ENCODE data around the gene ABTB1. TPM values are rescaled to one million over a fixed set of nuclear protein-coding genes. Genes with fewer than 3 reads are reported as not detected.

ABTB1 gene
- polyA plus RNA-seq, 4 donors = 19.2 to 49.4 (median 30.1) TPM

DNA sequence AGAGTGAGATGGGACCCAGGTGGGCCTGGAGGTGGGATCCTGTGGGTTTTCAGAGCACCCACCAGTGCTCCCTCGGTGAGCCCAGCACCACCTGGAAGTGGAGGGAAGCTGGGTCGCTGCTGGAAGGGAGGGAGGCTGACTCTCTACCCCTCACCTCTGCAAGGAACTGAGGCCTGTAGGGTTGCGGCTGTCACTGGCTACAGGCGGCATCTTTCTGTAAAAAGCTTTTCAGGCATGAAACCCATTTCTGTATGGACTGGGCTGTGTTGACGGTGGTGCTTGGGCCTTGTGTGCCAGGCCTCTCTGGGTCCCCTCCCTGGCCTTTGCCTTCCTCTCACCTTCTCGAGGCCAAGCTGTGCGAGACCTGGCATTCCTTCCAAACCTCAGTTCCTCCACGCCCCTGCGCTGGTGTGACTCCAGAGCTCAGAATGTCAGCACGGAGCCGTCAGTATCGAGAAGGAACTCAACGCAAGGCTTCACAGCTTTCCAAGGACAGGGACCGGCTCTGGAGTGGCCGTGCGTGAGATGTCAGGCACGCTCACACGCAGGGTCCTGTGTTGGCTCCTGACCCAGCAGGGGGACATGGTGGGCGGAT is 16.6 kb downstream of the ABTB1 start:
- 91 to 94% (median 91%) methylated on average over 18 to 19 of the region's 19 CpGs for WGBS, 3 donors
- DNase-seq = no peak
- no peaks in the 10 kb centered on the region for H3K27me3 ChIP-seq (ENCODE audit: control insufficient read depth in 3 of 3, insufficient read depth in 3 of 3, low read length in 3 of 3)
- H3K36me3 ChIP-seq (ENCODE audit: control insufficient read depth in 3 of 3, insufficient read depth in 2 of 3, low read depth in 1 of 3, low read length in 3 of 3) = peaks cover 0 to 36% (median 0%) of the 10 kb centered on the region in 3 donors
- H3K27ac ChIP-seq (ENCODE audit: low read depth in 1 of 3, low read length in 2 of 3) = no peak overlapping the region
- H3K4me1 ChIP-seq (ENCODE audit: control insufficient read depth in 3 of 3, insufficient read depth in 2 of 3, low read depth in 1 of 3, low read length in 2 of 3) = no peaks in the 10 kb centered on the region
- H3K4me3 ChIP-seq (ENCODE audit: low read depth in 1 of 3, low read length in 3 of 3) = no peak overlapping the region
- FAIRE-seq = no peak
- H3K9me3 ChIP-seq (ENCODE audit: control insufficient read depth in 2 of 2, insufficient read depth in 1 of 2, low read depth in 1 of 2, low read length in 1 of 2) = no peaks in the 10 kb centered on the region

DNA sequence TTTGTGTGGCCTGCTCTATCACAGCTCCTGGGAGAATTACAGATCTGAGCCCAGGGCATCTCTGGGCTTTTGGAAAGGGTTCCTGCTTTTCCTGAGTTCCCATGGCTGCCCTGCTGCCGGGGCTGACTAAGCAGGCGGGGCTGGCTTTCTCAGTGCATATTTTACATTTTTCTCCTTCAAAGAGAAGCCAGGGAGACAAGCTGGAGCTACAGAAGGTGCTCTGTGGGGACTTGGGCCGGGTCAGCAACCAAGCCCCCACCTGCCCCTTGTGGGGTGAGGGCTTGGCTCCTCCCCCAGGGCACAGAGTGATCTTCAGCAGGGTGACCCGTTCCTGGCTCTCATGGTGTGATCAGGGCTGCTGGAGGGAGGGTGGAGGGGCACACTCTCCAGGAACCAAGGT is 17.4 kb downstream of the ABTB1 start:
- Histone ChIP-seq H3K27me3 (ENCODE audit: control insufficient read depth in 3 of 3, insufficient read depth in 3 of 3, low read length in 3 of 3) (no peaks in the 10 kb centered on the region), H3K36me3 (ENCODE audit: control insufficient read depth in 3 of 3, insufficient read depth in 2 of 3, low read depth in 1 of 3, low read length in 3 of 3) (peaks cover 0 to 43% (median 0%) of the 10 kb centered on the region in 3 donors), H3K9me3 (ENCODE audit: control insufficient read depth in 2 of 2, insufficient read depth in 1 of 2, low read depth in 1 of 2, low read length in 1 of 2) (no peaks in the 10 kb centered on the region), H3K4me1 (ENCODE audit: control insufficient read depth in 3 of 3, insufficient read depth in 2 of 3, low read depth in 1 of 3, low read length in 2 of 3) (no peaks in the 10 kb centered on the region), H3K27ac (ENCODE audit: low read depth in 1 of 3, low read length in 2 of 3) (no peak overlapping the region), H3K4me3 (ENCODE audit: low read depth in 1 of 3, low read length in 3 of 3) (no peak overlapping the region)
- 77 to 85% (median 82%) methylated on average over 4 of the region's 4 CpGs for WGBS, 3 donors
- DNase-seq = no peak
- no peak for FAIRE-seq

DNA sequence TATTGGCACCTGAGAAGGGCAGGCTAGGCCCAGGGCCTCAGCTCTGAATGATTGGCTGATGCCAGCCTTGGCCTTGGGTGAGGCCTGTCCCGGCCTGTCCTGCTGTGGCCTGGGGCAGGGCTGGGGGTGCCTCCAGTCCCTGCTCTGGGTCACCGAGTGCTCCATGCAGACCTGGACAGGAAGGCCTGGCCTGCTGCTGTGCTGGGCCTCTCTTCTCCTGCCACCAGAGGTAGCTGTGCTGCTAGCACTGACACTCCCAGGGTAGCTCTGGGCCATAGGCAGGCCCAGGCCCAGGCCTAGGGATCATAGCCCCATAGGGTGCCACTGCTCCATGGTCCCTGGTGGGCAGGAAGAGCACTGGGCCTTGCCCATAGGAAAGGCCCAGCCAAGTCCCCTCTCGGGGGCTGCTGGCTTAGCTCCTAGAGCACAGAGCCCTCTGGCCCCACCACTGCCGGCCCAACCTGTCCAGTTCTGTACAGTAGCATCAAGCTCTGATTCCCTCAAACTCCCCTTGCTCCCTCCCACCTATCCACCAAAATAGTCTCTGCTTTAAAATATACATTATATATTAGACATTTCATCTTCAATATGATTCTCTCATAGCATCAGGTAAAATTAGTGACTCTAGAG is 18.2 kb downstream of the ABTB1 start:
- no peak for FAIRE-seq
- 82 to 100% (median 83%) methylated on average over 3 to 4 of the region's 4 CpGs for WGBS, 3 donors
- no peak overlapping the region for H3K4me3 ChIP-seq (ENCODE audit: low read depth in 1 of 3, low read length in 3 of 3)
- H3K36me3 ChIP-seq (ENCODE audit: control insufficient read depth in 3 of 3, insufficient read depth in 2 of 3, low read depth in 1 of 3, low read length in 3 of 3) = peaks cover 0 to 44% (median 0%) of the 10 kb centered on the region in 3 donors
- no peaks in the 10 kb centered on the region for H3K4me1 ChIP-seq (ENCODE audit: control insufficient read depth in 3 of 3, insufficient read depth in 2 of 3, low read depth in 1 of 3, low read length in 2 of 3)
- H3K27ac ChIP-seq (ENCODE audit: low read depth in 1 of 3, low read length in 2 of 3) = no peak overlapping the region
- no peaks in the 10 kb centered on the region for H3K9me3 ChIP-seq (ENCODE audit: control insufficient read depth in 2 of 2, insufficient read depth in 1 of 2, low read depth in 1 of 2, low read length in 1 of 2)
- no peaks in the 10 kb centered on the region for H3K27me3 ChIP-seq (ENCODE audit: control insufficient read depth in 3 of 3, insufficient read depth in 3 of 3, low read length in 3 of 3)
- DNase-seq = peak; percentile 41 to 56

DNA sequence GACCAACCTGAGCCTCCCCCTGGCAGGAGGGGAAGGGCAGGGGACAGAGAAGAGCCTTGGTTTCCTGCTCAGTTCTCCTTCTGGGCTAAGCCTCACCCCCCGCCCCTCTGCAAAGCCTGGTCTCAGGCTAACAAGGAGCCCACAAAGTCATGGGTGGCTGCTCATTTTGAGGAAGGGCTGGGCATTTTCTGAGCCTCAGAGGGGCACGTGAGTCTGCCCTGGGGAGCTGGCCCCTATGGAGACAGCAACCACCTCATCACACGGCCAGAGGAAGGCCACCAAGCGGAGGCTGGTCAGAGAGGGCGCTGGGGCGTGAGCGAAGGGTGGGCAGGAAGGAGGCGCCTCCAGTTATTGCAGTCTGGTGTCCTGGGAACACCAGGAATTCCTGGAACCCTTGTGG is 18.7 kb downstream of the ABTB1 start:
- no peaks in the 10 kb centered on the region for H3K27me3 ChIP-seq (ENCODE audit: control insufficient read depth in 3 of 3, insufficient read depth in 3 of 3, low read length in 3 of 3)
- 91 to 95% (median 91%) methylated on average over 8 of the region's 8 CpGs for WGBS, 3 donors
- FAIRE-seq (no peak), DNase-seq (no peak)
- no peaks in the 10 kb centered on the region for H3K9me3 ChIP-seq (ENCODE audit: control insufficient read depth in 2 of 2, insufficient read depth in 1 of 2, low read depth in 1 of 2, low read length in 1 of 2)
- peaks cover 0 to 44% (median 0%) of the 10 kb centered on the region in 3 donors for H3K36me3 ChIP-seq (ENCODE audit: control insufficient read depth in 3 of 3, insufficient read depth in 2 of 3, low read depth in 1 of 3, low read length in 3 of 3)
- no peak overlapping the region for H3K4me3 ChIP-seq (ENCODE audit: low read depth in 1 of 3, low read length in 3 of 3)
- H3K4me1 ChIP-seq (ENCODE audit: control insufficient read depth in 3 of 3, insufficient read depth in 2 of 3, low read depth in 1 of 3, low read length in 2 of 3) = peaks cover 0 to under 1% (median 0%) of the 10 kb centered on the region in 3 donors
- H3K27ac ChIP-seq (ENCODE audit: low read depth in 1 of 3, low read length in 2 of 3) = no peak overlapping the region

DNA sequence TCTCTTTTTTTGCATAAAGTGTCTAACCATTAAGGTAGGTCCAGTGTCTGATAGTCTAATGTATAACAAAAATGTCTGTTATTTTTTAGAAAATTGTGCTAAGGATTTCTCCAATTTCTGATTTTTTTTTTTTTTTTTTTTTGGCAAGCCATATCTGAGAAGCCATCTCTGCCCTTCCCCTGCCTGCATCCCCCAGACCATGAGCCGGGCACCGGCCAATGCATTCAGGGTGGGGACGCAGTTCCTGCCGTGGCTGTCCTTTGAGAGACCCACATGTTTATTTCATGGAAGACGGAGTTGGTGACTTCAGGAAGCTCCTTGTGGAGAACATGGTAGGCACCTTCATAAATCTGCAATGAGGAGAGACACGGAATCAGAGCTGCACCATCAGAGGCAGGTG is 19.2 kb downstream of the ABTB1 start:
- Histone ChIP-seq H3K9me3 (ENCODE audit: control insufficient read depth in 2 of 2, insufficient read depth in 1 of 2, low read depth in 1 of 2, low read length in 1 of 2) (no peaks in the 10 kb centered on the region), H3K4me1 (ENCODE audit: control insufficient read depth in 3 of 3, insufficient read depth in 2 of 3, low read depth in 1 of 3, low read length in 2 of 3) (peaks cover 0 to 5% (median 0%) of the 10 kb centered on the region in 3 donors), H3K27me3 (ENCODE audit: control insufficient read depth in 3 of 3, insufficient read depth in 3 of 3, low read length in 3 of 3) (no peaks in the 10 kb centered on the region), H3K27ac (ENCODE audit: low read depth in 1 of 3, low read length in 2 of 3) (no peak overlapping the region), H3K4me3 (ENCODE audit: low read depth in 1 of 3, low read length in 3 of 3) (no peak overlapping the region), H3K36me3 (ENCODE audit: control insufficient read depth in 3 of 3, insufficient read depth in 2 of 3, low read depth in 1 of 3, low read length in 3 of 3) (peaks cover 0 to 44% (median 0%) of the 10 kb centered on the region in 3 donors)
- 93 to 97% (median 96%) methylated on average over 6 of the region's 6 CpGs for WGBS, 3 donors
- FAIRE-seq = no peak
- DNase-seq = no peak

DNA sequence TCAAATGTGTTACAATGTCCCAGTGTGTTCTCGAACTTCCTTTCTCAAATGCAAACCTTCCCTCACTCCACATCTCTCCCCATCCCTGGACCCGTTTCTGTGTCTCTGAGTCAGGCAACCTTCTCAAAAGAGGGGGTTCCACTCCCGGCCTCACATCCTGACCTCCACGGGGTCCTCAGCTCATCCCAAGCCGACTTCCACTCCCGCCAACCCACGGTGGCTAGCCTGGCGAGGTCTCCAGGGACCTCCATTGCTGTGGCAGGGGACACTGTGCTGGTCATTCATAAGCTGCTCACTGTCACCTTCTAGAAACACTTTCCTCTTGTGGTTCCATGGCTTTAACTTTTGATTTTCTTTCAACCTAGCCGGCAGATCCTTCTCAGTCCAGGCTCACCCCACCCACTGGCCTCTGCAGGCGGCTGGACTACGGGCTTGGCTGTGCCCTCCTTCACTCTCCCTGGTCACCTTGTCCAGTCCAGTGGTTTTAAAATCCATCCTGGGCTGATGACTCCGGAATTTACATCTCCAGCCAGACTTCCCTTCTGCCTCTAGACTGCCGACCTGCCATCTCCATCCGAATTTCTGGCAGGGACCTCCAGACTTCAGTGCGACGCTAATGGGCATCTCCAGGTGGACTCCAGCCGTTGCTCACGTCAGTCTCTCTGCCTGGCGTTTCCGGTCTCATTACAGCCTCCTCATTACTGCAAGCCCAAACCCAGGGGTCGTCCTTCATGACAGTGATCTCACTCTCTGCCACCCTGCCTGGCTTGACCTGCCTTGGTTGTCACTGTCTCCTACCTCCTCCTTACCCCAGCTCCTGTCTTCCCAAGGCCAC is 20.0 kb downstream of the ABTB1 start:
- Histone ChIP-seq H3K4me1 (ENCODE audit: control insufficient read depth in 3 of 3, insufficient read depth in 2 of 3, low read depth in 1 of 3, low read length in 2 of 3) (peaks cover 0 to 12% (median 0%) of the 10 kb centered on the region in 3 donors), H3K27me3 (ENCODE audit: control insufficient read depth in 3 of 3, insufficient read depth in 3 of 3, low read length in 3 of 3) (no peaks in the 10 kb centered on the region), H3K9me3 (ENCODE audit: control insufficient read depth in 2 of 2, insufficient read depth in 1 of 2, low read depth in 1 of 2, low read length in 1 of 2) (no peaks in the 10 kb centered on the region), H3K4me3 (ENCODE audit: low read depth in 1 of 3, low read length in 3 of 3) (no peak overlapping the region), H3K27ac (ENCODE audit: low read depth in 1 of 3, low read length in 2 of 3) (no peak overlapping the region), H3K36me3 (ENCODE audit: control insufficient read depth in 3 of 3, insufficient read depth in 2 of 3, low read depth in 1 of 3, low read length in 3 of 3) (peaks cover 0 to 46% (median 0%) of the 10 kb centered on the region in 3 donors)
- WGBS, 3 donors = 91 to 93% (median 92%) methylated on average over 21 of the region's 21 CpGs
- DNase-seq (no peak), FAIRE-seq (no peak)

DNA sequence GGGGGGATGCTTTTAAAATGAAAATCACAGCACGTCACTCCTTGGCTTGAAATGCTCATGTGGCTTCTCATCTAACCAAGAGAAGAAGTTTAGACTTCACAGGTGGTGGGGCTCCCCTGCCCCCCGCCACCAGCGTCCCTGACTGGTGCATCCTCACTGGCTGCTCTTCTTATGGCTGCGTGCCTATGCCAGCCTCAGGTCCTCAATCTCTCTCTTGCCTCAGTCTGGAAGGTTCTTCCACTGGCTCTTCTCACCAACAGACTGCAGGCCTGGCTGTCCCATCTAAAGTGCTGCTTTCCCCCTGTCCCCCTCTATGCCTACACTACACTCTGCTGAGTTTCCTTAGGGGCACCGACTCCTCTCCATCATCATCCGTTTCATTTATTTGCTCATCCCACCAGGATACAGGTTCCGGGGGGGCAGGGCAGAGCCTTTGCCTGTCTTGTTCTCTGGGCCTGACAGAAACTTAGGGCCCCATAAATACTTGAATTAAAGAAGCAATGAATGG is 20.6 kb downstream of the ABTB1 start:
- FAIRE-seq = no peak
- Histone ChIP-seq H3K9me3 (ENCODE audit: control insufficient read depth in 2 of 2, insufficient read depth in 1 of 2, low read depth in 1 of 2, low read length in 1 of 2) (no peaks in the 10 kb centered on the region), H3K4me1 (ENCODE audit: control insufficient read depth in 3 of 3, insufficient read depth in 2 of 3, low read depth in 1 of 3, low read length in 2 of 3) (peaks cover 0 to 18% (median 0%) of the 10 kb centered on the region in 3 donors), H3K36me3 (ENCODE audit: control insufficient read depth in 3 of 3, insufficient read depth in 2 of 3, low read depth in 1 of 3, low read length in 3 of 3) (peaks cover 0 to 51% (median 0%) of the 10 kb centered on the region in 3 donors), H3K27ac (ENCODE audit: low read depth in 1 of 3, low read length in 2 of 3) (no peak overlapping the region), H3K27me3 (ENCODE audit: control insufficient read depth in 3 of 3, insufficient read depth in 3 of 3, low read length in 3 of 3) (no peaks in the 10 kb centered on the region), H3K4me3 (ENCODE audit: low read depth in 1 of 3, low read length in 3 of 3) (no peak overlapping the region)
- no peak for DNase-seq
- WGBS, 3 donors = 90 to 94% (median 94%) methylated on average over 7 of the region's 7 CpGs

DNA sequence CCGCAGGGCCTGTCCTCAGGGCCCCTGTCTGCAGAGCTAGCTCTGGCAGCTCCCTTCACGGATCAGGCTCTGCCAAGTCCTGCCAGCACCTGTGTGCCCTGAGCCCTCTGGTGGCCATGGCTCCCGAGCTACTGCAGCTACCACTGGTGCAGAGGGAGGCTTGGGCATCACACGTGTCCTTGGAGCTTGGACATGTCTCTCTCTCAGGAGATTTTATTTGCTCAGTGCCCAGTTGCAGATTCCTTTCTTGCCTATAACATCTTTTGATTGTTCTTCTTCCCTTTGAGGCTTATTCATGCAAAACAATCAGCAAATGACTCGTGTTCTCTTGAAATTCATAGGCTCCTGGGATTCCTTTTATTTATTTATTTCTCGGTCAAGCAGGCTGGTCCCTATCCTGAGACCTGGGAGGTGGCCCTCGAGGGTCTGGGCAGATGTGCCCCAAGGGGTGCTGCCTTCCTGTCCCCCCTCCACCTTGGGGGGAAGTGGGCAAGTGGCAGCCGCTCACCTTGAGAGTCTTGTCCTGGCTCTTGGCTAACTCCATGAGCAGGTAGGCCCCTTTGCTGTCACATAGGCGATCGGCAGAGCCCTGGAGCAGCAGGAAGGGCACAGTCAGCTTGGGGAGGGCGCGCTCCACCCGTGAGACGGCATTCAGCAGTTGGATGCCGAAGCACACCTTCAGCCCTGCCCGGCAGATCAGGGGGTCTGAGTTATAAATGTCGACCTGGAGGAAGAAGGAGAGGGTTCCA is 21.9 kb downstream of the ABTB1 start:
- Histone ChIP-seq H3K4me3 (ENCODE audit: low read depth in 1 of 3, low read length in 3 of 3) (no peak overlapping the region), H3K36me3 (ENCODE audit: control insufficient read depth in 3 of 3, insufficient read depth in 2 of 3, low read depth in 1 of 3, low read length in 3 of 3) (peaks cover 0 to 47% (median 0%) of the 10 kb centered on the region in 3 donors), H3K27me3 (ENCODE audit: control insufficient read depth in 3 of 3, insufficient read depth in 3 of 3, low read length in 3 of 3) (no peaks in the 10 kb centered on the region), H3K4me1 (ENCODE audit: control insufficient read depth in 3 of 3, insufficient read depth in 2 of 3, low read depth in 1 of 3, low read length in 2 of 3) (peaks cover 0 to 25% (median 0%) of the 10 kb centered on the region in 3 donors), H3K9me3 (ENCODE audit: control insufficient read depth in 2 of 2, insufficient read depth in 1 of 2, low read depth in 1 of 2, low read length in 1 of 2) (no peaks in the 10 kb centered on the region), H3K27ac (ENCODE audit: low read depth in 1 of 3, low read length in 2 of 3) (no peak overlapping the region)
- DNase-seq (peak in 1 of 2 donors; percentile 64), FAIRE-seq (no peak)
- WGBS, 3 donors = 77 to 85% (median 80%) methylated on average over 17 of the region's 17 CpGs

Measured in small intestine (tissue), 7 donors.